GM18868 (cell line): ENCODE measurements around the gene XRN2.

Experiments used
- ATAC-seq: cut with Tn5 transposase; IDR thresholded peaks from one replicate; pipeline ENCODE4 v1.9.1; 2021; ENCODE audit warnings: mild to moderate bottlenecking, moderate library complexity; ENCODE audit not compliant: unreplicated experiment

Gene XRN2

DNA sequence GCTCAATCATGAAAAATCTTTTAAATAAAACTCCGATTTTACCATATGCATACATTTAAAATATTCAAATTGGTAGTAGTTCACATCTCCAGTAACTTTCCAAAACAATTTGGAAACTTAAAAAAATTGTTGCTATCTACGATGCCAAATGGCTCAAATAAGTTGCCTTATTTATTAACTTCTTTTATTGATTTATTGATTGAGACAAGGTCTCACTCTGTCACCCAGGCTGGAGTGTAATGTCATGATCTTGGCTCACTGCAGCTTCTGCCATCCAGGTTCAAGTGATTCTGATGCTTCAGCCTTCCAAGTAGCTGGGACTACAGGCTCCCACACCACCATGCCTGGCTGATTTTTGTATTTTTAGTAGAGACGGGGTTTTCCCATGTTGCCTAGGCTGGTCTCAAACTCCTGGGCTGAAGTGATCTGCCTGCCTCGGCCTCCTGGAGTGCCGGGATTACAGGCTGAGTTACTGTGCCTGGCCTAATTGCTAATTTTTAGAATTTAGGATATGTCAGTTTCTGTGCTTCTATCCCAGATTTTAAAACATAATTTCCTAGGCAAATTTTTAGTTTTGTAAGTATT lies 81.3 kb downstream of the XRN2 start:
- ATAC-seq = no peak

DNA sequence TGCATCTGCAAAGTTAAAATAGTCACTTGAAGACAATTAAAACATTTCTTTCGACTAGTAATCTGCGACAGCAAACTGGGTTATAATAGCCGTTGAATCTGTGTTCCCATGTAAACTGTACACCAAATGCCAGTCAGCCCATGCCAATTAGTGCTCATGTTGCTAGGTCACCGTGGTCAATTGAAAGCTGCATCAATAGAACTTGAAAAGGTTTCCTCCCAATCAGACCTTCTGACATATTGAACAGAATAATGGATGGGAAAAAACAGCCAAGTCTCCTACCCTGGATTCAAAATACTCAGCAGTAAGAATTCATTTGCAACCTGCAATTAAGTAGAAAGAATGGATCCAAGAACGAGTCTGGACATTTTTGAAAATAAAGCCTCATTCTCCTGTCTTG lies 83.0 kb downstream of the XRN2 start:
- no peak for ATAC-seq

DNA sequence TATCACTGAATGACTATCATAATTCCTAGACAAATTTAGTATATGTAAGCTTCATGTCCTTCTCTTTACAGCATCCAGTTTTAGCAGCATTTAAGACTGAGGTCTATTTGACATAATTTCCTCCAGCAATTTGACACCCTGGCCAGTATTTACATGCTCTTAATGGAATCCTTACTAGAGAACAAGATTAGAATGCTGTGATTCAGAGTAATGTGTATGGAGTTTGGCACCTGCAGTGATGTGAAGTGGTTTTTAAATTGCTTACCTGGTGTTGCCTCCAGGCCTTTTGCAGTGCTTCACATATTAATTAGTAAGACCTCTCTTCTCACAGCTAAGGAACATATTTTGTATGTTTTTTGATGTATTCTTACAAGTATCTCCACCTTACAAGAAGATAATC lies 84.4 kb downstream of the XRN2 start:
- no peak for ATAC-seq

DNA sequence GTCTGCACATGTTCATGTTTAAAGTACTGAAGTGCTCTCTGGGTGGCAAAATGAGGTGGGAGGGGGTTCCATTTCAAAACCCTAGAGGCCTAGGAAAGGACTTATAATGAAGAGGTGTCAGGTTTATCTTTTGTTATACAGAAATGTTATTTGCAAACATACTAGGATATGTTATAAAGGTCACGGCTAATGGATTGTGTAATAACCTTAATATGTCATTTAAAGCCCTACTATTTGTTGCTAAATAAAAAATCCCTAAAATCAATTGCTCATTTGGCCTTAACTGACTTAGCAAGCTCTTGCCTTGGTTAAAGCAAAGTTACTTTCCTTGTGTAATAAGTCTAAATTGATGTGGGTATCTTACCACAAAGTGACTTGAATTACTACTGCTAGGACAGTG lies 85.4 kb downstream of the XRN2 start:
- no peak for ATAC-seq

DNA sequence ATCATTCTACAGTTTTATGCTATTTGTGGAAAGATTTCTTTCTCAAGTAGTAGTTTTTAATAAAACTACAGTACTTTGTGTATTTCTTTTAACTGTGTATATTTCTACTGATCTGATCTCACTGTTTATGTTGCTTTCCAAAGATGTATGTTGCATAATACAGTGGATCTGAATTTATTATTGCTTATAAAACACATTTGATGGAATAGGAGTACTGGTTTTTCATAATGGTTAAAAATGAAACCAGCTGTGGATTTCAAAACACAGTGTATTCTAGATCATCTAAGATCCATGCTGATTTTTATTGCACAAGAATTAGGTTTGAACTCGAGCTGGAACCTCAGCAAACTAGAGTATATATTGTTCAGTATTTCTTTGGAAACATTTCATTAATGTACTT lies 86.2 kb downstream of the XRN2 start:
- ATAC-seq = no peak

DNA sequence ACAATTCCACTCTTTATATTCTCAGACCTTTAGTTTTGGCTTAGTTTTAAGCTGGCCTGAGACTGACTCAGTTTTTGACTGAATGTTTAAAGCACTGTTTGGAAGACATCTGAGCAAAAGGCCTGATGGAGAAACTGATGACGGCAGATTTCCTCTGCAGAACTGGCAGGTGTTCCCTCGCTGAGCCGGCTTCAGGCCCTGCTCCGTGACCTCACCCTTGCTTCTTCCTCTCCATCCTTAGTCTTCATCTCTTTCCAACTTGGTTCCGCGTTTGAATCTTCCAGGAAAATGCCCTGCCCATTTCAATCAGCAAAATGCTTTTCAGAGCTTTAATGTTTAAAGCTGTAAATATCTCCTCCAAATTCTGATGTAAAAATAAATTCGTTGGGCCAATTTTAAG lies 87.6 kb downstream of the XRN2 start:
- no peak for ATAC-seq

DNA sequence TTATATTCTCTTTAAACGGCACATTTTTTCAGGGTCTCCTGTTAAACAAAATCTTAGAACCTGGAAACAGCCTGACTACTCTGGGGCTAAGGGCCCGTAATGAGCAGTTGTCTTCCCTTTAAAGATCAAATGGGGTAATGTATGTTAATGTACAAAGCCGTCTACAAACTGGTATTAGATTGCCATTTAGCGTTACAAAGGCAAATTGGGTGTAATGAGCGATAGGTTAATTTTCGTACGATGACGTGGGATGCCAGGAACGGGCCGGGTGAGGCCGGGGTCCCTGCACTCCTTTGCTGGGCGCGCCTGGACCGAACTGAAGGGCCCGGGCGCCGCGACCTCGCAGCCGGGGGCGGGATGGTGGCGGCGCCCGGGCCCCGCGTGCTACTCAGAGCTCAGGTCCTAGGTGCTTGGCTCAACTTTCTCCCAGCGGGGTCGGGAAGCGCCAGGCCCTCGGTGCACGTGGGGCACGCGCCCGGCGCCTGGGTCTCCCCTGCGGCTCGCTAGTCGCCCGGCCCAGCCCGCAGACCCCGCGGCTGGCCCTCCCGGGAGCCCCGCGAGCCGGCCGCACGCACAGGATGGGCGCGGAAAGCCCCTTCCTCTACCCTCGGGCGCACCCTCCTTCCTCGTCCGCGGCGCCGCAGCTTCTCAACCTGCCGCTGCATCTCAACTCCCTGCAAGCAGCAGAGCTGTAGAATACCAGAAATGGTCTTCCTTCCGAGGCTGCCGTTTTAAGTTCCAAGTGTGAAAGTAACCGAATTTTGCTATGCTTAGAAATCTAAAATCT lies 88.2 kb downstream of the XRN2 start:
- peak; percentile 58 for ATAC-seq

DNA sequence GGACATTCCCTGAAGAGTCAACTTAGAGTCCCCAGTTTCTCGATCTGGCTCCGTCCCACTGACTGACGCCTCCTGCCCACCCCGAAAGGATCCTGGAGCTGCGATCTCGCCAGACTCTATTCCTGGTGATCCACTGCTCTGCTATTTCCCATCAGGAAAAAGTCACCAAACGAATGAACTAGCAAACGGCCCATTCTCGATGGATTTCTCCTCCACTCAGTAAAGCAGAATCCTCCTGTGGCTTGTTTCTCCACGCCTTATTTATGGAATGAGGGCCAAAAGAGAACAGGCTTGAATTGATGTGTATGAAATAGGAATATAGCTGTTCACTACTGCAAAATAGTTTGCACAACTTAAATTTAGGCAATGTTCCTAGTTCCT lies 88.8 kb downstream of the XRN2 start:
- ATAC-seq = no peak

DNA sequence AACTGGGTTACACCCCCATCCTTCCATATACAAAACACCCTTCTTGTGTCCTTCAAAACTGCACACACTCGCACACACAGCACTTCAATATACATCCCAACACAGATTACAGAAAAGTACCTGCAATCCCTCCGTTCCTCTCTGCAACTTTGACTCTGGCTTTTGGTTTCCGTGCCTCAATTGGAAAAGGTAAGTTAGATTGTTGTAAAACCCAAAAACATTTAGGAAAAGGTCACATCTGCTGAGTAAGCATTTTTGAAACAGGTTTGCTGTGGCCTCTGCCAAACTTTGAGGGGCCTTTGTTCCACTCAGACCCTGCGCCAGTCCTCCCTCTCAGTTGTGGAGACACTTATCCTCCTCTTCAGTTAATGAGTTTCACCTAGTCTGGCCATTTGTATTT lies 90.0 kb downstream of the XRN2 start:
- ATAC-seq = no peak

DNA sequence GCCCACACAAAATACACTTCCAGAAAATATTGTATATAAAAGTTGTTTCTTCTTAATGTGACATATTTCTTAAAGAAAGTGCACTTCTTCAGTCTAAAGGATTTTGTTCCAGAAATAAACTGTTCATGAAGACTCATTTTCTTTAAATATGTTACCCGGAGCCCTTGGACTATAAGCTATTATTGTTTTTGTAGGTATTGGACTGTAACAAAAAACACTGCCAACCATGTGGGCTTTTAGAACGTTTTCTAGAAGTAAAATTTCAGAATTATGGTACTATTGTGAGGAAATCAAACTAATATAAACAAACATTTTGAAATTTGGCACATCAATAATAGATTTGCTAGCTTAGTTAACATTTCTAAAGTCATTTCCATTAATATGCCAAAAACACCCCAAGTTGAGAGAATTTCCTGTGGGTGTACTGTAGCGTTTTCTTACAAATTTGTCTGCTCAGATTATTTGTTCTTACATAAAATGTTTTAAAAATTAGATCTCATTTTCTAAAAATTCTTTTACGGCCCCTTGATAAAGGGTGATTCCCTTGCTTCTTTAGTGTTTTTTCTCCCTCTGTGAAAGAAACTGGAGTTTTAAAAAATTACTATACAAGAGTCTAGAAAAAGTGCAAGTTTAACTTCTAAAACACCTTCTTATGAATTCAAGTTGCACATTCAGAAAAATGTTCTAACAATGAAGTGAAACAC lies 90.8 kb downstream of the XRN2 start:
- no peak for ATAC-seq

DNA sequence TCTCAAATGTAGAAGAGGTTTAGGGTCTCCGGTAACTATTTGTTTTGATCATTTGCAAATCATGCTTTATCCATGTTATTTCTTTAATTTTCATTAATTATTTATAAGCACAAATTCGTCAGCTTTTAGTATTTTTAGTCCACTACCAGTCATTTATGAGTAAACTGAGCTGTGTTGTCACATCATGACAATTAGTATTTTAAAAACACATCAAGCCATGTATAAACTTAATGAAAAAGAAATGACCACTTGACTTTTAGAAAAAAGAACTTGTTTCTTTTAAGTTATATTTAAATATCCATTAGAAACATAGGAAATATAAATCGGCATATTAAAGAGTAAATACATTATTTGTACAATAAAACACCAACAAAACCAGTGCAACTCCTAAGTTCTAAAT lies 91.4 kb downstream of the XRN2 start:
- ATAC-seq = no peak

DNA sequence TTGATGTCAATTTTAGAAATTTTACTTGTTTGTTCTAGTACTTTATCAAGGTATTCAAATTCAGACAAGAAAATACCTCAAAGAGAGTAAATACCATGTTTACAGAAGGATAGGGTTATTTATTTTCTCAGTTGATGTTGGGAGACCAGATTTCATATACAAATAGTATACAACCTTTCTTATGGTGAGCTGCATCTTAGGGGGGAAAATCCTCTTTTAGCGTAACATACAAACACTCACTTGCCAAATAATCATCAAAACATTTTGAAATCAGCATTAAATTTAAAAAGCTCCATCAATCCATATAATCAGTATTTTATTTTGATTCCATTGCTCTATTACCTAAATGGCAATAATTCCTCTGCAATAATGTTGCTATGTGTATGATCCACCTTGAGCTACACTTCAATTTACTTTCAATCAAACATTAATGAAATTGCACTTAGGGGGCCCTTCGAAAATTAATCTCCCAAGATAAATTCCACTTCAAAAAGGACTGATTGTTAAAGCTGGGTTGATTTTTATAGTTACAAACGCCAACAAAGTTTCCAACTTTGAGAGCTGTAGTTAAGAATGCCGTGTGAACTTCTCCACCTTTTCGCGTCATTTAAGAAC lies 92.0 kb downstream of the XRN2 start:
- ATAC-seq = no peak

DNA sequence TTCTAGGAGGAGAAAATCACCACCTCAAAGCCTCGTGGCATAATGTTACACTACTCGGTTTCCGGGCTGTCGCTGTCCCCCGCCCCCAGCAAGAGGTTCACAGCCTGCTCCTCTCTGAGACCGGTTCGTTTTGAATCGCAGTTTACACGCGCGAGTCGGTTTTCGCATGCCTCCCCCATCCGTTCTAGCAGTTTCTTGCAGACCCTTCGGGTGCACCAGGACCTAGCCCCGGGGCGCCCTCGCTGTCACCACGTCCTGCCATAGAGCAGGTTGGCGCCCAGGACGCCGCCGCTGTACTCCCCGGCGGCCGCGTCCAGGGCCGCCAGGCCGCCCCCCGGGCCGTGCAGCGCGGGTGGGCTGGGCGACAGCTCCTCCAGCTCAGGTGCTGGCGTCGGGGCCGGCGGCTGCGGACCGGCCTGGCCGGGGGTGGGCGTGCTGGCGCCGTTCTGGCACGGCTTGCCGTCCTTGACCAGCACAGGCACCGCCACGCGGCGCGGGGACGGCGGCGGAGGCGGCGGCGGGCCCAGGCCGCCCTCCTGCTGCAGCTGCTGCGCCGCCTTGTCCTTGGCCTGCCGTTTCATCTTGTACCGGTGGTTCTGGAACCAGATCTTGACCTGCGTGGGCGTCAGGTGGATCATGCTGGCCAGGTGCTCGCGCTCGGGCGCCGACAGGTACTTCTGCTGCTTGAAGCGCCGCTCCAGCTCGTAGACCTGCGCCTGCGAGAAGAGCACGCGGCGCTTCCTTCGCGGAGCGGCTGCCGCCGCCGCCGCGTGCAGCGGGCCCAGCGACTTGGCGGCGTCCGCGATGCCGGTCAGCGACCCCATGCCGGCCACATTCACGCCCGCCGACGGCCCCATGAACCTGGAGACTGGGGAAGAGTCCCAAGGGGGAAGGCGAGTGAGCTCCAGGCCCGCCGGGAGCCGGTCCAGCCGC lies 92.8 kb downstream of the XRN2 start:
- ATAC-seq = peak; percentile 66

DNA sequence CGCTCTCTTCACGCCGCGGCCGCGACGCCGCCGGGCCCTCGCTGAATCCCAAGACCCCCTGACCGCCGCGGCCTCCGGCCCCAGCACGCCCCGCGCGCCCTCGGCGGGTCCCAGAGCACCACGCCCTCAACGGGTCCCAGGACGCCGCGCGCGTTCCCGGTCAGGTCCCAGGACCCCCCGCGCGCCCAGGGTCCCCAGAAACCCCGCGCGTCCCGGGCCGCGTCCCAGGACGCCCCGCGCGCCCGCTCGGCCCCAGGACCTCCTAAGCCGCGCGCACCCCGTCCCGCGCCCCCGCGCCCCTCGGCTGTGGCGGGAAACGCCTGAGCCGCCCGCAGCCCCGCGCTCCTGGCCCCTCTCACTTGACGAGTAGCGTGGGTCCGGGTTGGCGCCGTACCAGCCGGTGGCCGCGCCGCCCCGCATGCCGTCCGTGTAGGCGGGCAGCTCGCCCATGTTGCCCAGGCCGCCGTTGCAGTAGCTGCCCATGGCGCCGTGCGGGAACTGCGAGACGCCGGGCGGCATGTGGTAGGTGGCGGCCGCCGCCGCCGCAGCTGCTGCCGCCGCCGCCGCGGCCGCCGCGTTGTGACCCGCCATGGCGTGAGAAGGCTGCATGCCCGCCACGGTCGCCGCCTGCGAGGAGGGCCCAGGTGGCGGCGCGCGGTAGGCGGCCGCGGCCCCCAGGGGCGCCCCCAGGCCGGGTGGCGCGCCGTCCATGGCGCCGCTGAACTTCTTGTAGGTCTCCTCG lies 93.6 kb downstream of the XRN2 start:
- no peak for ATAC-seq

DNA sequence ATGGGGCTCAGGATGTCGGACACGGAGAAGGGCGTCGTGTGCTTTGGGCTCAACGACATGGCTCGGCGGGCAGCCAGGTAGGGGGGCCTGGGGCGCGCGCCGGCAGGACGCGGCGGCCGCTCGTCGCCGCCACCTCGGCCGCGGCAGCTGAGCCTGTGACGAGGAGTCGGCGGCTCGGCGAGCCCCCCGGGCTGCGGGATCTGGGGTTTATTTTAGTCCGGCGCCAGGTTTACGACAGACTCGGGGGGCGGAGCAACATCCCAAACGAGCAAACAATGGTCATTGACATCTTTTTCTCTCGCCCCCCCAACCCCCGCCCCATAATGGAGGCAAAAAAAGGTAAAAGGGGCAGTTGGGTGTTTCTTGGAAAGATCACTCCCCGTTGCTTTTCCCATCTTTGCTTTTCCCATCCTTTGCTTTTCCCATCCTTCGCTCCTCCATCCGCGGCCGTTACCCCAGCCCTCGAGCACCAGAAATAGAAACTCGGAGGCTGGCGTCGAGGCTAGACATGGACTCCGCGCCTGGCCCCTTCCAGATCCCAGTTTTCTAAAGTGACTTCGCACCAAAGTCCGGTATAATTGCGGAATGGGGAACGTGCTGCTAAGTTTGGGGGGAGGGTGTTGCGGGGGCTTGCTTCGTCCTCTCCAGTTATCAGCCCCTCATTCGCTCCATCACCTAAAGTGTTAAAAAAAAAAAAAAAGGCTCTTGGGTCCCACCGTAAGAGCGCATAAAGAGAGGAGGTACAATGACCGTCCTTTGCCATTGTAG lies 94.4 kb downstream of the XRN2 start, which contains the start of gene NKX2-4:
Gene NKX2-4 (minus strand): TSS at position 186 of the 768 bp plus-strand sequence. CDS start 127 bp downstream, at position 59.
- ATAC-seq = no peak

DNA sequence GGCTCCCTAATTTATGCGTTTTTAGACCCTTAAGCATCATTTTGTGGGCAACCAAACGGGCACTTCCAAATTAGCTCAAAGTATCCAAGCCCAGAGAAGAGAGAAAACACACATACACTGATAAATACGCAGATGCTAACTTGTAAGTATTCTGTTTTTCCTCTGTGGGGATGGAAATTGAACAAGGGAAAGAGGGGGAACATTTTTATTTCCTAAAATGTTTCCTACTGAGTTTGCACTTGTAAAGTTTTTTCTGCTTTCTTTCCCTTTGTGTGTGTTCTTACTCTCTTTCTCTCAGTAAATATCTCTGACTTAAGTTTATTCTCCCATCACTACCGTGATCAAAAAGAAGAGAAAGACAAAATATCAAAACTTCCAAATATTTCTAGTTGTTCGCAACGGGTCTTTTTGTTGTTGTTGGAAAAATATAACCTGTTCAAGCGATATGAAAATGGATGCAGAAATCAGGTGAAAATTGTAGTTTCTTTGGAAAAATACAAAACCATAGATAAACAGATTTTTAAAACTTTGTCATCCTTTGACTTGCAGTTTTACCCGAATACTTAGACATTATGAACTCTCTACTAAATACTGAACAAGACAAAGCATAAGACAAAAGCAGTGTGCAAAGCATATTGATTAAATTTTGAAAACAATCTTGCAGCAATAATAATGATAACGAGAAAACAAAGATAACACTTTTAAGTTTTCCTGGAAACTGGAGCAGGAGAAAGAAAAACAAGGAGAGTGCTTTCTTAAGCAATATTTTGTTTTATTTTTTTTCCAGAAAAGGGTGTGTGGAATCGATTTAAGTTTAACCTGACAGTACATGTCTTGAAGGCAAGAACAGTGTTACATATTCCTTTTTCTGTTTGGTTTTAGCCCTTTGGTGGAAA lies 95.2 kb downstream of the XRN2 start:
- no peak for ATAC-seq

DNA sequence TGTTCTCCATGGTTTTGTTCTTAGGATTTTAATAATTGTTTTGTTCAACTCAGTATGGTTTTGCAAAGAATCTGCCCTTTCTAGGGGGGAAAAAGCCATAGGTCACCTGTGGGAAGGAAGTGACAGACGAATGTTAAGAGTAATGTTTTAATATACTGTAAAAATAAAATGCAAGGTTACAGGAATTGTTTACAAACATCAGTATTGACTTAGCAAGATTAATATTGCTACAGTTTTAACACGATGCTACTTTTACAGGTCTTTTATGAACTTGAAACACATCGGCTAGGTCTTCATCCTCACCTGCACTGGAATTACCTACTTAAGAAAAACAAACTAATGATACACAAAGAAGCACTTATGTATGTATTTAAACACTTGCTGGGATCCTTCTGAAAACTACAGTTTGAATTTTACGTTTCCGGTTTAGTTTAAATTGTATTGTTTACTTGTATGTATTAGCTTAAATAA lies 95.9 kb downstream of the XRN2 start:
- ATAC-seq = no peak

DNA sequence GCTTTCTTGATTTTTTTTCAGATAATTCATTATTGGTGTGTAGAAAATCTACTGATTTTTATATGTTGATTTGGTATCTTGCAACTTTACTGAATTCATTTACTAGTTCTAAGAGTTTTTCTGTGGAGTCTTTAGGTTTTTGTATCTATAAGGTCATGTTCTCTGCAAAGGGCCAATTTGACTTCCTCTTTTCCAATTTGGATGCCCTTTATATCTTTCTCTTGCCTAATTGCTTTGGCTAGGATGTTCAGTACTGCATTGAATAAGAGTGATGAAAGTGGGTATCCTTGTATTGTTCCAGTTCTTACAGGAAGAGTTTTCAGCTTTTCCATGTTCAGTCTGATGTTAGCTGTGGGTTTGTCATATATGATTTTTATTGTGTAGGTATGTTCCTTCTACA lies 108.6 kb downstream of the XRN2 start:
- ATAC-seq = no peak
